Activated CD8-positive, alpha-beta memory T cell treated with anti-CD3 and anti-CD28 coated beads, Interleukin-2, amount 50 U/mL, for 4 hours (primary cell): ENCODE measurements around the gene NDFIP1.

Experiments used
- DNase-seq: peaks from one replicate; pipeline ENCODE4 v3.0.0-alpha.2; 2020

Gene NDFIP1

DNA sequence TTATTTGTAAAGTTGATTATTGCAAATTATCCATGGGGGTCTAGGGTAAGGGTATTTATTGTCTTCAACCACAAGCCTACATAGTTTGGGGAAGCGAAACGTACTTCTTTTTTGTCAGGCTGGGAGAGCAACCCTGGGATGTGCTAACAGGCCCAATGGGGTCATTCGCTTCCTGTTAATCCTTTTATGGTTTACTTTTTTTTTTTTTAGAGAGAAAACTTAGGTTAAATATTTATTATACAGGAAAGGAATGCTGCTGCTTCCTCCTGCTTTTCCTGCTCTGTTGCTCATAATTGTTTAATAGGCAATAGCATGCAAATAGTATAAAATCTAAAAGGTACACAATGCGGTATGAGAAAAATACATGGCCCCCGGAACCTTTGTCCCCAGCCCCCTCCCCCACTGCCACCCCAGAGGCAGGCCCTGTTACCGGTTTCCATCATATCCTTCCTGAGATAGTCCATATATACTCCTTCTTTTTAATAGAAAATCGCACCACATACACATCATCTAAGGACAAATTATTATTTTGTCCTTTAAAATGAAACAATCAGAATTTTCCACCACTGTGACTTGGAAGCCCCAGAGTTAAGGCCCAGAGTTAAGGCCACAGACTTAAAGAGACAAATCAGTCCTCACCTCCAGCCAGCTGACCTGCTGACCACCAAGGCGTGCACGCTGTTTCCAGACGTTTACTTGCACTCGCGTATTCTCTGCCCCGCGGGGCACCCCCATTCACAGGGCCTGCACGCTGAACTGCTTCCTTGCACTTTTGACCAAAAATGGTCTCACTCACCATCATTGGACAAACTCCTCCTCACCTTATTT lies 83.9 kb downstream of the NDFIP1 start:
- DNase-seq, result no peak

DNA sequence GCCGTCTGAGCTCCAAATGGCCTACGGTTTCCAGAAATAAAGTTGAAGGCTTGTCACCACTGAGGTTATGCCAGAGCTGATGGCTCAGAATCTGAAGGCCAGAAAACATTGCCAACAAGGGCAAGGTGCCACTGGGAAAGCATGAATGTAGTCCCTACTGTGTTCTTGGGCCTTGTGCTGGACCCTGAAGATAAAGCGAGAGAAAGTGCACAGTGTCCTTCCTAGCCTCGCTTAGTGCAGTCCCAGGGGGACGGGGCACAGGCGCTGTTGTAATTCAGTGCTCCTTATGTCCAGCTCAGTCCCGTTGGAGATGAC lies 84.5 kb downstream of the NDFIP1 start:
- DNase-seq, result no peak

DNA sequence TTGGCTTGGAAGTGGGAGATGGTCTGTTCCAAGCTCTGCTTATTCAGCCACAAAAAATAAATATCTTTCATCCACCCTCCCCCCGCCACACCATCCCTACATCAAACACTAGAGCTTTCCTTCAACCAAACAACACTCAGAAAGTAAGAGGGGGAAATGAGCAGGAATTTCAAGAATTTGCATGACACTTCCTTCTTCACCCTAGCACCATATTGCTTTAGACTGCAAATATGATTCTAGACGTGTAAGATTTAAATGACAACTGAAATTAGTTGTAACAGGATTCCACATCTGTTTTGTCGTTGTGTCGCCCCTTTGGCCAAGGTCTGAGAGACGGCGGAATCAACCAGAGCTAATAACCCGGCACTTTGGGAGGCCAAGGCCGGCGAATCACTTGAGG lies 88.5 kb downstream of the NDFIP1 start:
- no peak for DNase-seq

DNA sequence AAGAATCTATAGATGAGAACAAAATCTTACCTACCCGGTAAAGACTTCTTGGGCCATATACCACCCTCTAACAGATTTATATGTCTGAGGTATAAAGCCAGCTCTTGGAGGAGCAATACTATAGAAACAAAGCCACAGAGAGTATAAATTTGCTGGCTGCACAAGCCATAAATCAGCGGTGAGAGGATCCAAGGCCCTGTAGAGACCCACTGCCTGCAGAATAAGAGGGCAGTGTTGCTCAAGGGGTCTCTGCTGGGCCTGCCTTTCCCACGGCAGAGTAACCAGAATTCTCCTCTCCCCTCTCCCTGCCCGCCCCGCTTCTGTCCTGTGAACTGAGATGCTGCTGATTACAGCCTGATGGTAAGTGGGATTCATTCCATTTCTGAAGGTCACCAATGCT lies 89.2 kb downstream of the NDFIP1 start:
- no peak for DNase-seq

DNA sequence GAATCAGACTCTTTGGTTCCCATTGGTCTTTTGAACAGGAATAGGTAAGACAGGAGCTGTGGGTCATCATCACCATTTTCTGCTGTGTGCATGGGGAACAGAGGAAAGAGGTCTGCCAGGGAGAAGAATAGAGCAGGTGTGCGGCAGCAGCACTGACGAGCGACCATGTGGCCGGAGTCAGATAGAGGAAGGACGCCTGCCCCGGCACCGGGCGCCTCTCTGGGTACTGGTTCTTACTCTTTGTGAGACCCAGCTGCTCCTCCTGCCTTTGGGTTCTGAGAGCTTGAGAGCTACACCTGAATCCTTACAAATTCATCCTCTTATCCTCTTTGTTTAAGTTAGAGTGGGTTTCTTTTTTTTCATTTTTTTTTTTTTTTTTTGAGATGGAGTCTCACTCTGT lies 90.8 kb downstream of the NDFIP1 start:
- DNase-seq, result no peak

DNA sequence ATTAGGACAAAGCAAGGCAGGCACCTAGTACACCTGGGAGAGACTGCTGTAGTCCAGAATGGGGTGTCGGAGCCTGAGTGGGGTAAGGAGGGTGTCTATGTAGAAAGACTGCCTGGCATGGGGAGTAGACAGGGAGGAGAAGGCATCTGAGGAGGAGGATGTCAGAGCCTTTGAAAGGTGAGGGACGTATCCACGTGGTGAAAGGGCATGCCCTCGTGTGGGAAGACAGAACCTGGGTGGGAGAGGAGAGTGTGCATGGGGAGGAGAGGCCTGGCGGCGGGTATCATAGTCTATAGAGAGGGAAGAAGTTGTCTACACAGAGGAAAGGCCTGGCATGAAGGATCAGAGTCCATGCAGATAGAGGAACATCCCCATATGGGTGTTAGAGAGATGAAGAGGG lies 91.8 kb downstream of the NDFIP1 start:
- DNase-seq, result no peak

DNA sequence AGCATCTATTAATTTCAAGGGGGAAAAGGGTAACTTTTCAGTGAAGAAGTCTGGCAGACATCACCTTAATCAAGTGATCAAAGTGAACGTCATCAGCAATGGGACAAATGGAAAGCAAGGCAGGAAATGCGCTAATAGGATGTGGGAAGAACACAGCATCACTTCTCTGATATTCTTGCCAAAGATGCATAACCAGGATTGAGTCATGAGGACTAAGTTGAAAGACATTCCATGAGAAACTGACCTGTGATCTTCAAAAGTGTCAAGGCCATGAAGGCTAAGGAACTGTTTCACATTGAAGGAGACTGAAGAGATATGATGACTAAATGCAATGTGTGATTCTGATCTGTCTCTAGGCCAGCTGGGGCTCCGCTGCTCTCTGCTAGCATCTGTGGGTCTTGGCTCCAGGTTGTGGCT lies 92.9 kb downstream of the NDFIP1 start:
- no peak for DNase-seq

DNA sequence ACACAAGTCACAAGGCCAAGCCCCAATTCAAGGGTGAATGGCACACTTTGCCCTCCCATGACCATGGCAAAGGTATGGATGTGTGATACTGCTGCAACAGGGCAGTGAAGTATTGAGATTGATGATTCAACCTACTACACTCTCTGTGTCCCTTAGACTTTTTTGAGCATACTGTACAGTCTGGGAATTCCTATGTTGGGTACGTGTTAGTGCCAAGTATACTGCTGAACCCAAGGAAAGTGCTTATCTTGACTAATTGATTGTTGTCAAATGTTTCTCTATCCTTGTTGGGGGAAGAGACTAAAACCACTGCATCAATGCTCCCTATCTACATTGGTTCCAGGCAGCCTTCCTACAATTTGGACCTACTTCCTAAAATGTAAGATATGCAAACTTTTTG lies 93.7 kb downstream of the NDFIP1 start:
- DNase-seq, result no peak
